ENCODE results near the gene CDH13.

The CDH13 gene

GRCh38 chr16:83329441-83329840 is 702.7 kb downstream of the CDH13 start:
- no peak for DNase-seq

GRCh38 chr16:83330251-83330650 is 703.5 kb downstream of the CDH13 start:
- no peak for DNase-seq

GRCh38 chr16:83335076-83335475 is 708.3 kb downstream of the CDH13 start:
- no peak for DNase-seq

DNA sequence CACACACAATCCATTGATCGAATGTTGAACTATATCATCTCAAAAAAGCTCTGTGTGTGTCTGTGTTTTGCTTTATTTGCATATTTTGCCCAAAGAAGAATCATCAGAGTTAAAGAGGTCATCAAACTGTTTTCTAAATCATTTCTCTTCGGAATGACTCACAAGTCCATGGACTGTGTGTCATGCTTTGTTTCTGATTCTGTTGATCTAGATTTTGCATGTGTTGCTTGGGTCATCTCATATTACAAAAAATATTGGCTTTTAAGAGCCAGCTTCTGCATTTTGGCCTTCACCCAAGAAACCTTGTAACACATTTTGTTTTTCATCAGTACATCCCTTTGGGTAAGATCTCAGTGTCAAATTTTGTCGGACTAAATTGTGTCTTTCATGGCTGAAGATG is 709.8 kb downstream of the CDH13 start:
- DNase-seq: no peak

DNA sequence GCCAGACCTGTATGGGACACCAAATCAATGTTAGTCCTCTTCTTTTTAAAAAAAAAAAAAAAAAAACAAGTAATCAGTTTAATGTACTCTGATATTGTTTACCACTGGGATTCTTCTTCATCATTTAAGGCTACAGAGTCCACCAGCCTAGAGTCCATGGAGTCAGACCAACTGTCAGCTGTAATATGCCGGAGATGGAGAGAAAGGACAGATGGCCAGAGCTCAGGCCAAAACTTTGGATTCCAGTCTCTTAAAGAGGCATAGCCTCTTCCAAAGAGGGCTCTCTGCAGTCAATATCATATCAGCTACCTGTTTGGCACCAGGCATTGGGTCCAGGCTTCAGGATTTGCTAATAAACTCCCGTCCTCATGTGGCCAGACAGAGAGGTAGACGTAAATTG is 711.4 kb downstream of the CDH13 start:
- DNase-seq: no peak

- no peak for DNase-seq
Measured at GRCh38 chr16:83338941-83339340, 712.2 kb downstream of the CDH13 start.

GRCh38 chr16:83343935-83344366 is 717.2 kb downstream of the CDH13 start:
- DNase-seq: no peak

GRCh38 chr16:83345846-83346640 is 719.3 kb downstream of the CDH13 start:
- no peak for DNase-seq

DNA sequence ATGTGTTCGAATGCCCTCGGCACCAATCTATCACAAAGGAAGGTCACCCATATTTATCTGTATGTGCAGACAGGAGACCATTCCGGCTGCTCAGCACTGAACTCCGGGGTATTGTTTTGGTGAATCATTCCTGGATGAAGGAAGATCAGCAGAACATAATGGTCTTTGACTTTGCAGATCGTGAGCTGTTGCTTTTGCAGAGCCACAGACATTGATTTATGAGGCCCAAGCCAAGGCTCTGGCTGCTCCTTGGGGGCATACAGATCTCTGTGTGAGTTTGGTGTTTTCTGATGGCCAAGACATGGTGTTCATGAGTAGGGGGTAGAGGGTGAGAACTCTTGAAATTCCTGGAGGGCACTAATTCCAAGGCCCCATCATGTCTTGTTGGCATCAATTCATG is 722.2 kb downstream of the CDH13 start:
- no peak for DNase-seq

DNA sequence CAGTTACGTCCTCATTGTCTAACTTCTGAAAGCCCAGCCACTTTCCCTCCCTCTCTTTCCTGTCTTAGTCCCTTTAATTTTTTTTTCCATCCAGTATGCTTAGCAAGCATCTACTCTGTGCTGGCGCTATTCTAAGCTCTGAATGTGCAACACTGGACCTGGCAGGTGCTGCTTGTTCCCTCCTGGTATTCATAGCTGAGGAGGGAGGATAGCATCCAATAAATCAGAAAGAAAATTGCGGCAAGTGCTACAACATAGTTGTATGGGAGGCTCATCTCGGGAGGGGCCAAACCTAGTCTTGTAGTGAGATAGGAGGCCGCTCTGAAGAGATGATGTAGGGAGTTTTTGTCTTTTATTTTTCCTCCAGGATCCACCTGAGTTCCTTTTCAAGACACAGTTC is 723.7 kb downstream of the CDH13 start:
- DNase-seq: no peak

- no peak for DNase-seq
Measured at GRCh38 chr16:83351846-83352245, 725.1 kb downstream of the CDH13 start.

DNA sequence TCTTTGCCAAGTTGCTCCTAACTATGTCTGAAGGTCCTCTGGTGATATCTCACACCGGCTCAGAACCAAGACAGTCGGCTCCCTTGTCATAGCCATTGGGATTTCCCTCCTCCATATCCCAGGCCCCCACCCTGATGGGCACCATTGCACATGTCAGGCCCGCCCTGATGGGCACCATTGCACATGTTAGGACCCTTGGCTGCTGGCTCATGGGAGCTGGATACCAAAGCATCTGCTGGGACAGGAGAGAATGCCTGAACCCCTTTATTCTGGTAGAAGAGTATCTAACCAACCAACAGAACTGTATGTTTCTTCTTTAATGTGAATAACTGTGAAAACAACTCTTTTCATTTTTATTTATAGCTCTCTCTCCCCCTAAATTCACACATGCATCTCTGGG is 726.5 kb downstream of the CDH13 start:
- no peak for DNase-seq

- no peak for DNase-seq
Measured at GRCh38 chr16:83354015-83354414, 727.2 kb downstream of the CDH13 start.

DNA sequence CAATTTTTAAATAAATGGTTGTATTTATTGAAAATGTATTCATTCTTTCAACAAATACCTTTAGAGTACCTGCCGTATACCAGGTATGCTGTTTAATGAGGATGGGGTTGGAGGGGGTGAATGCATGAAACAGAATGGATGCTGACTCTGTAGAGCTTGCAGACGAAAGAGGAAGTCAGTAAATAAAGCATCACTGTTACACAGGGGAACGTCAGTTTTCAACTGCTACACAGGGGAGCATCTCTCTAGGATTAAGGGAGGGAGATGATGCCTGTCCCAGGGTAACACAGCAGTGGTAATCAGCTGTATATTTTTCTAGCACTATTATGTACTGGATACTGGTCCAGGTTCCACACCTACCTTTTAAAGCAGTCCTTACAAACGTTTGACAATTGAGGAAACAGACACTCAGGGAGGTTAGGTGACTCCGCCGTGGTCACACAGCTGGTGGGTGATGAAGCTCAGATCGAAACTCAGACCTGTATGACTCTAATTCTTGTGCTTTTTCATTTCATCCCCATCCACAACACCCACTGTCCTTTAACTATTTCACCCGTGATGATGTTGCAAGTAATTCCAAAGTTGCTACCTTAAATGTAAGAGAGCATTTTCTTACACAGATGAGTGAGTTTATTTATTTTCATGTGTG is 728.9 kb downstream of the CDH13 start:
- no peak for DNase-seq

GRCh38 chr16:83356266-83356665 is 729.5 kb downstream of the CDH13 start:
- no peak for DNase-seq

DNA sequence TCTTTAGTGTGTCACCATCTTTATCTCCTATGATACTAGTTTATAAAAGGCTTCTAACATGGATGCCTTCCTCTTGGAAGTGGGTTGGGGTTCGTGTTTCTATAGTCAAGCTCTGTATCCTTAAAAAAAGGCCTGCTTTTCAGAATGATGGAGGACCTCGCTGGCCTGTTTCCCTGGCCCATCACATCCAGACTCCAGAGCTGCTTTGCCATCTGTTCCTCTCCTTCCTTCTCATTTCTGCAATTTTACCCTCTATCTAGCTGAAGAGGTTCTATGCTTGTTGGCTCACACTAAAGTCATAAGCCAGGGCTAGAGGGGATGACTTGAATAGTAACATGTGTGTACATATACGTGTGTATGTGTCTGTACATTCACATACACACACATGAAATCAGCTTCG is 730.2 kb downstream of the CDH13 start:
- DNase-seq: no peak

GRCh38 chr16:83363521-83363920 is 736.8 kb downstream of the CDH13 start:
- no peak for DNase-seq

DNA sequence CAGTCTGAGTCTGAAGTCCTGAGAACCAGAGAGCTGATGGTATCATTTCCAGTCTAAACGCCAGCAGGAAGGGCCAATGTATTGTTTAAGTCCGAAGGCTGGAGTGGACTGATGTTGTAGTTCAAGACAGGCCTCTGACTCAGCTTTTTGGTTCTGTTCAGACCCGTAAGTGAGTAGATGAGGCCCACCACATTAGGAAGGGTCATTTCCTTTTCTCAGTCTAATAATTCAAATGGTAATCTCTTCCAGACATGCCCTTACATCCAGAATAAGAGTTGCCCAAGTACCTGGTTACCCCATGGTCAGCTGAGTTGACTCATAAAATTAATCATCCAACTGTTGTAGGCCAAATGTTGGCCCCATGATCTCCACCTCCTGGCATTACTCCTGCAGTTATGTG is 738.4 kb downstream of the CDH13 start:
- DNase-seq: no peak

- DNase-seq: no peak
Measured at GRCh38 chr16:83366228-83366627, 739.5 kb downstream of the CDH13 start.

DNA sequence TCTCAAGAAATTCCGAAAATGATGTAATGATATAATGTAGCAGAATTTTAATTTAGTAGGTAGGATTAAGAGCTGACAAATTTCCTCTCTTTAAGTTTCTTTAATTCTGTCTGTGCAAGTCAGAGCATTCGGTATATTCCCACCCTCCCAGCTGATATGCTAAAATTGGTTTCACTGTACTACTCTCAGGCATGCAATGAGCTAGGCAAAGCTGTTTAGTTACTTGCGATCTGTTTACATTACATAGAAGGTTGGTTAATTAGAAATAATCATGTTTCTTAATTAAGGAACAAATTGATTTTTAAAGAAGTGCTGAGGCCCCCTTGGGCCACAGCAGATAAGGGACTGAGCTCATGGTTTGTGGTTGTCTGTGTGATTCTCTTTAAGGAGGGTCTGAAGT is 748.2 kb downstream of the CDH13 start:
- no peak for DNase-seq

DNA sequence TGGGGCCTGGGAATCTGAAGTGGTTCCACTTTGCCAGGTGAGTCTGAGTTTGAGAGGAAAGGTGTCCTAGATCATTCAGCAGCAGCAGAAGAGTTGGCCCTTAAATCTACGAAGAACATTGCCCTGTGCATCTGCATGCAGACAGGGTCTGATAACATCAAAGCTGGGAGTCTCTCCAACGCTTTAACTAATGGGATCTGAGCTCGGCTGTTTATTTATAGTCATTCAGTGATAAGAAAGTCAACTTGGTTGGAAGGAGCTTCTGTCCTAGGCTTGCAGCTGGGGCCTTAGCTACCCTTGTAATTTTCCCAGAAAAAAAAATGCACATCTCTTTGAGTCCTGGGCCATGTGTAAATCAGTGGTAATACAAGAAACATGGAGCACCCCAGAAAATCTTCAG is 763.0 kb downstream of the CDH13 start:
- no peak for DNase-seq

DNA sequence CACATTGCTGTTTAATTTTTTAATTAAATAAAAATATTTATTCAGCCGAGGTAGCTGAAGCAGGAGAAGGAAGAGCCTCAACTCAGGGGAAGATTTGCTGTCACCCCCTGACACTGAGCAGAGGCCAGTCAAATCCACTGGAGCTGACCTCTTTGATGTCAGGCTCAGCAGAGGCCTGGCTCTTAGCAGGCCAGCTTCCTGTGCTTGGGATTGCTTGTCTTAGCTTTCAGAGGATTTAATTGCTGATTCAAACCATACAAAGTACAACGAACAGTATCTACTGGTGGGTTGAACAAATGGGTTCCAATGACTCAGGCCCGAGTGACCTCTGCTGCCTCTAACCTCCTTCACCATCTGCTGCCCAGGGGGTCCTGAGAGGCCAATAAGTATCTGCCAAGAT is 764.0 kb downstream of the CDH13 start:
- DNase-seq: no peak

DNA sequence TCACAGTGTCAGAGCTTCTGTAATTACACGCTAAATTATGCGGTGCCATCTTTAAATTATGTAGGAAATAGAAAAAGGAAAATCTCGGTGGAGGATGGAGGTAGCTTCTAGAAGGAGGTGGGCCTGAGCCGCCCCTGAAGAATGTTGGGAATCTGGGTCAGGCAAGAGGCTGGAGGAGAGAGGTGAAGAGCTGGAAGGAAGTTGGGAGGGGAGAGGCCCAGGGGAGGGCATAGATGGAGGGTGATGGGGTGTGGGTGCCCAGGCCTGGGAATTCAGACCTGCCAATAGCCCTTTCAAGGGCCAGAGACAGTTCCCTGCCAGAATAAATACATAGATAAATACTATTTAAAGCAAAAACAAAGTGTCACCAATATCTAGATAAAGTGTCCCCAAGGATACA is 766.0 kb downstream of the CDH13 start:
- DNase-seq: no peak

DNA sequence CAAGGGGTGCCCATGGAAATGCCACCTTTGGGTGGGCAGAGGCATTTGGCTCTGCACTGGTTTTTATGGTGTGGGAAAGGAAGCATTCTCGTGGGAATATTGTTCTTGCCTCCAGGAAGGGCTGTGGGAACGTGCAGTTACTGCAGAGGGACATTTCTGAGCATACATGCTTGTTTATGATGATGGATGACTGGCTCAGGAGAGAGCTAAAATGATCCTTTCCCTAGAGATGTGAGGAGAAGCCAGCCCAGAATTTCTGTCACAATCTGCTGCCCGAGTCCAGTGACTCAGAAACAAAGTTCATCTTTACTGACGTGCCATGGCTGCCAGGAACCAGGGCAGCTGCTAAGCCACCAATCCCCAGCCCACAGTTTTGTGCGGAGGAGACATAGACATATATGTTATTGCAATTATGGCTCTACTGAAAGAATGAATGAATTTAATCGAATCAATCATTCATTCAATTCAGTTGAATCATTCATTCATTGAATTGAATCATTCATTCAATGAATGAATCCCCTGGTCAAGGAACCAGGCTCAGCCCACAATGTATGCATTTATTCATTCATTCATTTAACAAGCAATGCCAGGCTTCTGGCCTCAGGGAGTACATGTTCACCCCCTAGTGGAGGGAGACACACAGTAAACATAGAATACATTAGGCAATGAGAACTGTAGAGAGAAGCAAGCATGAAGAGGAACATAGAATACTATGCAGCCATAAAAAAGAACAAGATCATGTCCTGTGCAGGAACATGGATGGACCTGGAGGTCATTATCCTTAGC is 766.6 kb downstream of the CDH13 start:
- DNase-seq: no peak
